GM21528 (cell line): ENCODE data around the gene PIK3R6.

ENCODE experiments used
- ATAC-seq: cut with Tn5 transposase; IDR thresholded peaks from one replicate; pipeline ENCODE4 v1.9.1; 2021; ENCODE audit warnings: mild to moderate bottlenecking, moderate library complexity; ENCODE audit not compliant: unreplicated experiment, low FRiP score

The PIK3R6 gene, protein sequence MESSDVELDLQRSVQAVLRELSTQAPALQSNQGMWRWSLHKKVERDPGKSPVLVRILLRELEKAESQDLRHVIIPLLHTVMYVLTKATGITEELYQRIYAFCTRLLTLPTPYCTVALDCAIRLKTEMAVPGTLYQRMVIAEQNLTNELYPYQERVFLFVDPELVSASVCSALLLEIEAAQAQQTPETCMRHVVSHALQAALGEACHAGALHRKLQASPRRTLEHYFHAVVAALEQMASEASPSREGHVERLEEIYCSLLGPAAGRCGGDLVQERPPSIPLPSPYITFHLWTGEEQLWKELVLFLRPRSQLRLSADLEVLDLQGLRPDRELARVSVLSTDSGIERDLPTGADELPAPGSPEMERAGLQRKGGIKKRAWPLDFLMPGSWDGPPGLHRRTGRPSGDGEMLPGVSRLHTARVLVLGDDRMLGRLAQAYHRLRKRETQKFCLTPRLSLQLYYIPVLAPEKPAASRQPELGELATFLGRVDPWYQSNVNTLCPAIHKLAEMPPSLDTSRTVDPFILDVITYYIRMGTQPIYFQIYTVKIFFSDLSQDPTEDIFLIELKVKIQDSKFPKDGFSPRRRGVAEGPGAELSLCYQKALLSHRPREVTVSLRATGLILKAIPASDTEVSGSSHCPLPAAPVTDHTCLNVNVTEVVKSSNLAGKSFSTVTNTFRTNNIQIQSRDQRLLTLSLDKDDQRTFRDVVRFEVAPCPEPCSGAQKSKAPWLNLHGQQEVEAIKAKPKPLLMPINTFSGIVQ

GRCh38 chr17:8867361-8867981, at the start of gene PIK3R6:
Gene PIK3R6 (minus strand): TSS chr17:8867674. CDS start chr17:8849794, 17,880 bp downstream.
- no peak for ATAC-seq

GRCh38 chr17:8916466-8916865, 49.0 kb upstream of the PIK3R6 start:
- ATAC-seq: no peak

DNA sequence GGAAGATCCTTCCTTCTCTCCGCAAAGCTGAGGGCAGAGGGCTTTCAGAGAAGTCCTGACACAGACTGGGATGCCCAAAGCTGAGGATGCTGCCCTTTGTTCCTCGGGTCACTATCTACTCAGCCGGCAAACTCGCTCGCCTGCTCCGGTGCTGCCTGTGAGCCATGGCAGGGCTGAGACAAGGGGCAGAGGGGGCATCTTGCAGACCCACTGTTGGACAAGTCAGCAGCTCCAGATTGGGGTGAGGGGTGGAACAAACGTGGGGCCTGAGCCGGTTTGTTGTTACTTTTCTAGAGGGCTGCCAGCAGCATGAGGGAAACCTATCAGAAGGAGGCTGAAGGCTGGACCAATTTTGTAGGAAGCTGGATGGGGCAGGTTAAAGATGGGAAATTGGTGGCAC, 47.1 kb upstream of the PIK3R6 start:
- ATAC-seq: no peak

GRCh38 chr17:8913879-8914278, 46.4 kb upstream of the PIK3R6 start:
- ATAC-seq: no peak

DNA sequence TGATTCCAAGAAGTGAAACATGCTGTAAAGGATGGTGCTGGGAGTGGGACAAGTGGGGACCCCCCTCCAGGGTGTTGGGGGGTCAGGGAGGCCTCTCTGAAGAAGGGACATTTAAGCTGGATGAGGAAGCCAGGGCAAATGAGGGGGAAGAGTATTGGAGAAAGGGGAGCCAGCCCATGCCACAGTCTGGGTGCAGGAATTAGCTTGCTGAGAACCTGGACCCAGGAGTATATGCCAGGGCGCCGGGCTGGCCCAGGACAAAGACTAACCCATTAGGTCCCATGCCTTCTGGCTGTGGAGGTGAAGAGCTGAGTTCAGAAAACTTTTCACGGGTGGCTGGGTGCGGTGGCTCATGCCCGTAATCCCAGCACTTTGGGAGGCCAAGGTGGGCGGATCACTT, 45.6 kb upstream of the PIK3R6 start:
- ATAC-seq: no peak

GRCh38 chr17:8912084-8912981, 44.9 kb upstream of the PIK3R6 start:
- no peak for ATAC-seq

- no peak for ATAC-seq
These were observed 43.6 kb upstream of the PIK3R6 start for GRCh38 chr17:8910969-8911604.

DNA sequence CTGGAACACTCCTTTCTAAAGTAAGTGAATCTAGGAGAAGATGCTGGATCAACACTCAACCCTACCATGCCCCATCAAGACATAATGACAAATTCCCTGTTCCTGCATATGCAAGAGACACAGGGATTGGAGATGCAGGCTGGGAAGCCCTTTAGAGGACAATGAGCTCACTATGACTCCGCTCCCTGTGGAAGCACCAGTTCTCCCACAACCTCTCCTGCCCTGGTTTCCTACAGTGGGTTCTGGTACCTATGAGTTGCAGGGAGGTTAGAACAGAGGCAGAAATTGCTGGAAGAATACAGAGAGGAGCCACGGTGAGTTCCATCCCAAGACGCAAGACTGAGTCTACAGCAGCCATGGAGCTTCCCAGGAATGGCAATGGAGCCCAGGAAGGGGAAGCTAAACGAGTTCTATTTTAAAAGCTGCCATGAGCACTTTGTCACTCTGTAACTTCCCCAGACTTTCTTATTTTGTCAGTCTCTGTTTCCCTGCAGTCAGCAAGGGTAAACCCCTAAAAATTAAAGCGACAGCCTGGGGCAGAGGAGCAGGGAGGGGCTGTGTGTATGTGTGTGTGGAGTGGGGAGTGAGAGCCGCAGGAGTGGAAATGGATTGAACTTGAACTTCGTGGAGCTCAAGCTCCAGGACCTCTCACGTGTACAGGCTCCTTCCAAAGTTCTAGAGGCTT, 42.3 kb upstream of the PIK3R6 start:
- ATAC-seq: no peak

- ATAC-seq: no peak
These were observed 37.9 kb upstream of the PIK3R6 start for GRCh38 chr17:8905331-8905730.

GRCh38 chr17:8904686-8905085, 37.2 kb upstream of the PIK3R6 start:
- no peak for ATAC-seq

- ATAC-seq: no peak
These were observed 36.7 kb upstream of the PIK3R6 start for GRCh38 chr17:8904201-8904600.

- no peak for ATAC-seq
These were observed 33.4 kb upstream of the PIK3R6 start for GRCh38 chr17:8900626-8901585.

DNA sequence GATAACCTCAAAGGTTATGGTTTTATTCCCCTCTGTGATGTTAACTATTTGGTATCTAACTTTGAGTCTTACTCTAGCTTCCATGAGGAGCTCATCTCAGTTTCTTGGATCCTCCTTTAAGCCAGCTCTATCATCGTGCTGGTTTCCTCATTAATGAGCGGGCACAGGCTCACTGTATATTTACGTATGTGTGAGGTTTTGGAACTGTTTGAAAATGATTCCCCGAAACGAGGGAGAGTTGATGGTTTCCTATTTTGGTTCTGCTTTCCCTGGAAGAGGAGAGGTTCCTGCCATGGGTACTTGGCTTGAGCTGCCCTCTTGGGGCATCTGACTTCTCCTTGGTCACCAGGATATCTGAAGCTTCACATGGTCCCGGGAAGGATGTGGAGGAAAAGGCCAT, 32.7 kb upstream of the PIK3R6 start:
- no peak for ATAC-seq

DNA sequence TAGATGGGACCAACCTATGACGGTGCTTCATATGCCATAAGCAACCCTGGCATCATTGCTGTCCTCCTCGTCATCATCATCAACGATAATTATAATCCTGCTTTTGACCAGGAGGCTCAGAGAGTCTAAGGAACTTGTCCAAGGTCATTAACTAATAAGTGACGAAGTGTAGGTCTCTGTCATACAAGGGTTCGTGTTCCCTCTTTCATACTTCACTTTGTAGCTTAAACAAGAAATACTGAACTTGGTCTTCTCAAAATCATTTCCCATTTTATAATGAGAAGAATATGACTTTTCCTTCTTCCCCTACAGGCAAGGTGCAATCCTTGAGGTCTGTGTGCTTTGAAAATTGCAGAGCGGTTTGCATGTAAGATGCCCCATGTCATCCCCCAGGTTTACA, 31.2 kb upstream of the PIK3R6 start:
- ATAC-seq: no peak

DNA sequence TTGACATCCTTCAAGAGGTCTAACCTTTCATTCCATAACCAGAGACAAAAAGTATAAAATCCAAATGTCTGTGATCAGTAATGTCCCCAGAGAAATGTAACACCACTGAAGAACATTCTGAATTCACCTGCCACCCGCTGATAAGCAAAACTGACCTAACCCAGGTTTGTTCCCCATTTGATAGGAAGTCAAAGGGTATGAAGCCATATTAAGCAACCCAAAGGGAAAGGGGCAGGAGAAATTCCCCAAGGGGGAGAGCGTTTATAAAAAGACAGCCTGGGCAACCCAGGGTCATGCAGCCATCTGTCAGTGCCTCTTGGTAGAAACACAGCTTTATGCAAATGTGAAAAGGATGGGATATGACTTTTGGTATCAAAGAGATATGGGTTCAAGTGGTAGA, 30.7 kb upstream of the PIK3R6 start:
- no peak for ATAC-seq

DNA sequence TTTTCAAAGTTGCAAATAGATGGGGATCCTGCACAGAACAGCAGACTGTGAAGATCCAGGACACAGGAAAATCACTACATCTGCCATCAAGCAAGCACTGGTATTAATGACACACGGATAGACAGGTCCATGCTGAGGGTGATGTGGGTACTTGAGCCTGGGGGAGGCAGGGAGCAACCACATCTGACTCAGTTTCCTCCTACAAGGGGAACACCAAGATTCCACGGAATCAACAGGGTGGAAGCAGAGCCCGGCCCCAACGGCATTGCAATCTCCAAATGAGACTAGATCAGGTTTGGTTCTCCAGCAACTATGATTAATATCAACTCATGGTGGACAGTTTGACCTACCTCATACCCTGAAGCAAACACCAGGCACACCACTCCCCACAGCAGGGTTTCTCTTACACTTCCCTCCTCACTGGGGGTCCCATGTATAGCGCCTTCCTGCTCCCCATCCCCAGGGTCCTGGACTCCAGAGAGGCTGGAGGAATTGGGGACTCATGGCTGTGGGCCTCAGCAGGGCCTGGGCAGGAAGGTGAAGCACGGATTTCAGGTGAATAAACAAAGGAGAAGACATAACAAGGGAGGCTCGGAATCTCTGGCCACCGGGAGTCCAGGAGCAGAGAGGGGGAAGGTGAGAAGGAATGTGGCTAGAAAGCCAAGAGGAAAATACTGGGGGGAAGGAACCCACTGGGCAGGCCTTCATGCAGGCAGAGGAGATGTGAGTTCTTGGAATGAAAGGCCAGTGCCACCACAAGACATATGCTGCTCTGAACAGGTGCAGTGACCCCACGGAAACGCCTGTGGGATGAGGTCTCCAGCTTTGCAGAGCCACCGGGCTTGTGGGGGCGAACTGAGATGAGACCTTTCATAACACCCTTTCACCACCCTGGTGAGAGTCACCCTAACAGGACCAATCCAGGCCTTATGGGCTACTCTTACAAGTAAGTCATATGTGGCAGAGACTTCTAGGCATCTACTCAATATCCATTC, 29.5 kb upstream of the PIK3R6 start:
- ATAC-seq: no peak

DNA sequence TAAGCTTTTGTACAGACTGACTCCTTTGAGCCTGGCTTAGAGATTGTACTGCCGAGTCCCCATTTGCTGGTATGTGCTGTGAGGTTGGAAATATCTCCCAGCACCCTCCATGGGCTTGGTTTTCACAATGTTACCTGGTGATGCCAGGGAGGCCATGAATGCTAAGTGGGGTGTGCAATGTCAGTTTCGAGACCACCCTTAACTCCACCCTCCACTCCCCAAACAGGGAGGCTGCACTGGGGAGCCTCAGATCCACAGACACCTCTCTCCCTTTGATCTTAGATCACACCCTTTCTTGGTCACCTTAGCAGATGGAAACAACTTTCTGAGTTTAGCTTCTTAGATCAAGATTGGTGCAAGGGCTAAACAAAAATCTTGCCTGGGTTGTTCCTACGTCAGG, 28.6 kb upstream of the PIK3R6 start:
- no peak for ATAC-seq
